ENCODE data around the gene FAM163B. TPM values are rescaled to one million over a fixed set of nuclear protein-coding genes. Genes with fewer than 3 reads are reported as not detected.
A peak's percentile ranks its signal among the peaks of the same experiment; 100 is the strongest.

The FAM163B gene
- total and polyA plus RNA-seq, 10 donors = 0.11 to 1.0 (median 0.52) TPM; not detected in 7

- DNase-seq = no peak
- Histone ChIP-seq H3K4me3 (peak overlapping the region in 2 of 8 donors; percentile 19 to 46), H3K27me3 (replicated peaks in 1 of 7) (peaks cover 0 to 94% (median 9%) of the 10 kb centered on the region in 7 donors), H3K36me3 (no peaks in the 10 kb centered on the region), H3K4me1 (peaks cover 0 to 42% (median 14%) of the 10 kb centered on the region in 6 donors), H3K27ac (peak overlapping the region in 5 of 8 donors; percentile 21 to 66 (median 64)), H3K9me3 (no peaks in the 10 kb centered on the region)
- intact Hi-C loops (cut with DNase I; ENCODE audit: low total_unique reads) = no loop called here
- 56 to 72% (median 61%) methylated on average over 14 to 23 of the region's 23 CpGs for WGBS, 5 donors
- TF ChIP-seq, protein P1, sequence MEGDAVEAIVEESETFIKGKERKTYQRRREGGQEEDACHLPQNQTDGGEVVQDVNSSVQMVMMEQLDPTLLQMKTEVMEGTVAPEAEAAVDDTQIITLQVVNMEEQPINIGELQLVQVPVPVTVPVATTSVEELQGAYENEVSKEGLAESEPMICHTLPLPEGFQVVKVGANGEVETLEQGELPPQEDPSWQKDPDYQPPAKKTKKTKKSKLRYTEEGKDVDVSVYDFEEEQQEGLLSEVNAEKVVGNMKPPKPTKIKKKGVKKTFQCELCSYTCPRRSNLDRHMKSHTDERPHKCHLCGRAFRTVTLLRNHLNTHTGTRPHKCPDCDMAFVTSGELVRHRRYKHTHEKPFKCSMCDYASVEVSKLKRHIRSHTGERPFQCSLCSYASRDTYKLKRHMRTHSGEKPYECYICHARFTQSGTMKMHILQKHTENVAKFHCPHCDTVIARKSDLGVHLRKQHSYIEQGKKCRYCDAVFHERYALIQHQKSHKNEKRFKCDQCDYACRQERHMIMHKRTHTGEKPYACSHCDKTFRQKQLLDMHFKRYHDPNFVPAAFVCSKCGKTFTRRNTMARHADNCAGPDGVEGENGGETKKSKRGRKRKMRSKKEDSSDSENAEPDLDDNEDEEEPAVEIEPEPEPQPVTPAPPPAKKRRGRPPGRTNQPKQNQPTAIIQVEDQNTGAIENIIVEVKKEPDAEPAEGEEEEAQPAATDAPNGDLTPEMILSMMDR (IDR thresholded peaks at IDR 0.05 in 8 of 11, conservative IDR thresholded peaks at IDR 0.05 in 3 of 11) = no peak
- TF ChIP-seq POLR2A (IDR thresholded peaks at IDR 0.05) = no peak
- TF ChIP-seq POLR2AphosphoS5 (IDR thresholded peaks at IDR 0.05) = no peak
Measured at GRCh38 chr9:133576031-133576874, 32.9 kb downstream of the FAM163B start.

GRCh38 chr9:133575186-133576030, 33.8 kb downstream of the FAM163B start:
- Histone ChIP-seq H3K36me3 (no peaks in the 10 kb centered on the region), H3K4me3 (no peak overlapping the region), H3K27ac (peak overlapping the region in 2 of 8 donors; percentile 11 to 64), H3K4me1 (peaks cover 0 to 42% (median 14%) of the 10 kb centered on the region in 6 donors), H3K9me3 (no peaks in the 10 kb centered on the region), H3K27me3 (replicated peaks in 1 of 7) (peaks cover 0 to 97% (median 9%) of the 10 kb centered on the region in 7 donors)
- intact Hi-C loops (cut with DNase I; ENCODE audit: low total_unique reads) = no loop called here
- 77 to 84% (median 79%) methylated on average over 25 to 32 of the region's 32 CpGs for WGBS, 5 donors
- no peak for DNase-seq
- TF ChIP-seq, protein P1 (IDR thresholded peaks at IDR 0.05 in 8 of 11, conservative IDR thresholded peaks at IDR 0.05 in 3 of 11) = no peak
- no peak for TF ChIP-seq POLR2A (IDR thresholded peaks at IDR 0.05)
- TF ChIP-seq POLR2AphosphoS5 (IDR thresholded peaks at IDR 0.05) = no peak

- H3K27ac ChIP-seq = no peak overlapping the region
- H3K36me3 ChIP-seq = no peaks in the 10 kb centered on the region
- peaks cover 0 to 42% (median 14%) of the 10 kb centered on the region in 6 donors for H3K4me1 ChIP-seq
- no peak for TF ChIP-seq POLR2A (IDR thresholded peaks at IDR 0.05)
- TF ChIP-seq, protein P1 (IDR thresholded peaks at IDR 0.05 in 8 of 11, conservative IDR thresholded peaks at IDR 0.05 in 3 of 11) = no peak
- TF ChIP-seq POLR2AphosphoS5 (IDR thresholded peaks at IDR 0.05) = no peak
- no peak overlapping the region for H3K4me3 ChIP-seq
- DNase-seq = no peak
- H3K9me3 ChIP-seq = no peaks in the 10 kb centered on the region
- intact Hi-C loops (cut with DNase I; ENCODE audit: low total_unique reads) = no loop called here
- H3K27me3 ChIP-seq (replicated peaks in 1 of 7) = peaks cover 0 to 95% (median 9%) of the 10 kb centered on the region in 7 donors
- WGBS, 5 donors = 75 to 83% (median 79%) methylated on average over 4 to 17 of the region's 17 CpGs
Measured at GRCh38 chr9:133574771-133575170, 34.4 kb downstream of the FAM163B start.
